Thyroid gland (tissue), 4 donors: Measurements from ENCODE around the gene INTS3. TPM values are rescaled to one million over a fixed set of nuclear protein-coding genes. Genes with fewer than 3 reads are reported as not detected.
"Not testable (repeated sequence)": the region's sequence is repeated elsewhere in the genome, so short reads cannot be mapped to it uniquely, and the experiment has no call there.

Source experiments
- DNase-seq, 2 donors: peaks; one replicate each; pipeline ENCODE4 v3.0.0-alpha.2; 2019
- H3K27ac ChIP-seq, 3 donors: fragments of 200-600 bp; sonication (generic); 1 replicate in 2 of 3; 2 replicates in 1 of 3; pipeline ENCODE4 v1.5.1; 2016 to 2019; ENCODE audit warnings: mild to moderate bottlenecking in 1 of 3, moderate library complexity in 1 of 3
- H3K27me3 ChIP-seq: fragments of 200-600 bp; sonication (generic); one replicate; pipeline ENCODE4 v1.5.1; 2019
- H3K36me3 ChIP-seq, 2 donors: fragments of 200-600 bp; sonication (generic); one replicate each; pipeline ENCODE4 v1.5.1; 2016 to 2019
- H3K4me1 ChIP-seq, 2 donors: fragments of 200-600 bp; sonication (generic); one replicate each; pipeline ENCODE4 v1.5.1; 2017 to 2019
- H3K4me3 ChIP-seq, 3 donors: fragments of 200-600 bp; sonication (generic); replicated peaks in 1 of 3; 1 replicate in 2 of 3; 2 replicates in 1 of 3; pipeline ENCODE4 v1.5.1; 2016; ENCODE audit warnings: mild to moderate bottlenecking in 1 of 3
- H3K9me3 ChIP-seq: fragments of 200-600 bp; sonication (generic); one replicate; pipeline ENCODE4 v1.5.1; 2017
- POLR2A ChIP-seq, 2 donors: fragments of 450-650 bp; IDR thresholded peaks; one replicate each; pipeline ENCODE4 v1.6.1; 2017; ENCODE audit warnings: antibody characterized with exemption in 2 of 2, mild to moderate bottlenecking in 2 of 2, moderate library complexity in 1 of 2
- WGBS, 2 donors: methylation state at CpG; one replicate each; pipeline ENCODE4 v1.1.5; 2017; 5-methylcytosine and 5-hydroxymethylcytosine counted together
- intact Hi-C: fragments of 100-400 bp; cut with DNase I; formaldehyde crosslinking; loops from one replicate; pipeline ENCODE4 v1.15.1; 2023
- total RNA-seq, 4 donors: library from RNA; depleted of rRNA; stranded (reverse); fragments of >200 nt; gene quantifications; one replicate each; pipeline ENCODE4 v1.2.3, GENCODE V29; 2016
- TF ChIP-seq, protein P1 (sequence below), 6 experiments: fragments of 200-600 bp in 3 of 6; fragments of 450-650 bp in 3 of 6; sonication (generic) in 3 of 6; IDR thresholded peaks; one replicate each; pipeline ENCODE4 v1.5.1; 2016 to 2019; ENCODE audit warnings: antibody characterized with exemption in 6 of 6, mild to moderate bottlenecking in 2 of 6, inconsistent platforms in 1 of 6, moderate library complexity in 1 of 6

The INTS3 gene
- total RNA-seq, 4 donors from 2014 or later, result 50.0 to 60.9 (median 56.3) TPM

GRCh38 chr1:153777648-153778047, 49.8 kb downstream of the INTS3 start:
- Histone ChIP-seq H3K9me3 (no peaks in the 10 kb centered on the region), H3K4me1 (peaks cover 13 to 49% of the 10 kb centered on the region in 2 donors), H3K27me3 (no peaks in the 10 kb centered on the region), H3K4me3 (no peak overlapping the region), H3K36me3 (peaks cover under 1 to 8% of the 10 kb centered on the region in 2 donors), H3K27ac (no peak overlapping the region)
- TF ChIP-seq POLR2A (IDR thresholded peaks at IDR 0.05), result no peak
- TF ChIP-seq, protein P1, sequence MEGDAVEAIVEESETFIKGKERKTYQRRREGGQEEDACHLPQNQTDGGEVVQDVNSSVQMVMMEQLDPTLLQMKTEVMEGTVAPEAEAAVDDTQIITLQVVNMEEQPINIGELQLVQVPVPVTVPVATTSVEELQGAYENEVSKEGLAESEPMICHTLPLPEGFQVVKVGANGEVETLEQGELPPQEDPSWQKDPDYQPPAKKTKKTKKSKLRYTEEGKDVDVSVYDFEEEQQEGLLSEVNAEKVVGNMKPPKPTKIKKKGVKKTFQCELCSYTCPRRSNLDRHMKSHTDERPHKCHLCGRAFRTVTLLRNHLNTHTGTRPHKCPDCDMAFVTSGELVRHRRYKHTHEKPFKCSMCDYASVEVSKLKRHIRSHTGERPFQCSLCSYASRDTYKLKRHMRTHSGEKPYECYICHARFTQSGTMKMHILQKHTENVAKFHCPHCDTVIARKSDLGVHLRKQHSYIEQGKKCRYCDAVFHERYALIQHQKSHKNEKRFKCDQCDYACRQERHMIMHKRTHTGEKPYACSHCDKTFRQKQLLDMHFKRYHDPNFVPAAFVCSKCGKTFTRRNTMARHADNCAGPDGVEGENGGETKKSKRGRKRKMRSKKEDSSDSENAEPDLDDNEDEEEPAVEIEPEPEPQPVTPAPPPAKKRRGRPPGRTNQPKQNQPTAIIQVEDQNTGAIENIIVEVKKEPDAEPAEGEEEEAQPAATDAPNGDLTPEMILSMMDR (IDR thresholded peaks at IDR 0.05), result no peak
- peak; percentile 89 to 91 for DNase-seq
- 21 to 37% methylated on average over 7 of the region's 7 CpGs for WGBS, 2 donors
- intact Hi-C loops, result no loop called here

GRCh38 chr1:153778051-153778823, 50.4 kb downstream of the INTS3 start:
- intact Hi-C loops, result no loop called here
- DNase-seq, result no peak
- peaks cover 0 to 3% of the 10 kb centered on the region in 2 donors for H3K36me3 ChIP-seq
- no peak overlapping the region for H3K27ac ChIP-seq
- peaks cover 17 to 50% of the 10 kb centered on the region in 2 donors for H3K4me1 ChIP-seq
- TF ChIP-seq, protein P1 (IDR thresholded peaks at IDR 0.05), result no peak
- no peak for TF ChIP-seq POLR2A (IDR thresholded peaks at IDR 0.05)
- no peak overlapping the region for H3K4me3 ChIP-seq
- no peaks in the 10 kb centered on the region for H3K27me3 ChIP-seq
- 85 to 90% methylated on average over 21 of the region's 22 CpGs for WGBS, 2 donors
- no peaks in the 10 kb centered on the region for H3K9me3 ChIP-seq

DNA sequence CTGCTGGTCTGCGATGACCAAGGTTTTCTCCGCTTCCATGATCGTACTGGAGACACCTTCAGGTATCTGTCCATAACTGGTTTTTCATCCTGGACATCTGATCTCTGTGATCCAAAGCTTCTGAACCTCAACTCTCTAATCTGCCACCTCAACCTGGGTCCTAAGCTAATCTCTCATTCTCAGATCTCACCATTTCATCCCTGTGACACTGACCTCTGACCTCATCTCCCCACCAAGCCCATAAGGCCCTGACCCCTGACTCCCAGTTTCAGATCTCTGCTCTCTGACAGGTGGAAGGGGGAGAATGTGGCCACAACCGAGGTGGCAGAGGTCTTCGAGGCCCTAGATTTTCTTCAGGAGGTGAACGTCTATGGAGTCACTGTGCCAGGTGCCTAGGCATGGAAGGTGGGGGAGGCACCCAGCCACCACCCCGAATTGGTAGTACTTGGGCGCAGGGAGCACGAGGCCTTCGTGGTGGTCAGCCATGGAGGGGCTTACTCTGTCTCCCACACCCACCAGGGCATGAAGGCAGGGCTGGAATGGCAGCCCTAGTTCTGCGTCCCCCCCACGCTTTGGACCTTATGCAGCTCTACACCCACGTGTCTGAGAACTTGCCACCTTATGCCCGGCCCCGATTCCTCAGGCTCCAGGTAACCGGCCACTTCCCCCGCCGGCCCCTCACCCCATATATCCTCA, 51.1 kb downstream of the INTS3 start:
- intact Hi-C loops, result no loop called here
- WGBS, 2 donors, result 92 to 93% methylated on average over 17 to 18 of the region's 18 CpGs
- H3K9me3 ChIP-seq, result no peaks in the 10 kb centered on the region
- H3K4me3 ChIP-seq, result no peak overlapping the region
- TF ChIP-seq, protein P1 (IDR thresholded peaks at IDR 0.05), result no peak
- TF ChIP-seq POLR2A (IDR thresholded peaks at IDR 0.05), result no peak
- H3K27me3 ChIP-seq, result no peaks in the 10 kb centered on the region
- peaks cover 17 to 45% of the 10 kb centered on the region in 2 donors for H3K4me1 ChIP-seq
- H3K36me3 ChIP-seq, result no peaks in the 10 kb centered on the region
- DNase-seq, result no peak
- H3K27ac ChIP-seq, result no peak overlapping the region

- Histone ChIP-seq H3K27me3 (no peaks in the 10 kb centered on the region), H3K4me1 (peaks cover 9 to 35% of the 10 kb centered on the region in 2 donors), H3K36me3 (no peaks in the 10 kb centered on the region), H3K27ac (no peak overlapping the region), H3K4me3 (no peak overlapping the region), H3K9me3 (no peaks in the 10 kb centered on the region)
- intact Hi-C loops, result no loop called here
- no peak for TF ChIP-seq POLR2A (IDR thresholded peaks at IDR 0.05)
- no peak for DNase-seq
- 73 to 85% methylated on average over 17 of the region's 17 CpGs for WGBS, 2 donors
These were observed 52.1 kb downstream of the INTS3 start for GRCh38 chr1:153779781-153780541.

DNA sequence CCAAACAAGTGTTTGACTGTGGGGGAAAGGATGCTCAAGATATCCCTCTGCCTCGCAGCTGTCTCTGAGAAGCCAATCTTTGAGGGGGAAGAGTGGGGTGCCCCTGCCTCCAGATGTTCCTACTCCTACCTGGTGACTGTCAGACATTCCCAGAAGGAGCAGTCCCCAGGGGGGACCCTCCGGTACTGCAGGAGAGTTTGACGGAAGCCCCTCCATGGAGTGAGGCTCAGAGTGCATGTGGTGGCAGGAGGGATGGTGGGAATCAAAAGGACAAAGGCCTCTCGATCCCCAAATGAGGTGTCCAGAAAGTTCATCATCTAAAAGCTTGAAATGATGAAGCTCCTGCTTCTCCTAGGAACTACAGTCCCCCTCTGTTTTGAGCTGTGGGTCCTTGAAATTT, 52.7 kb downstream of the INTS3 start:
- Histone ChIP-seq H3K9me3 (no peaks in the 10 kb centered on the region), H3K36me3 (no peaks in the 10 kb centered on the region), H3K4me3 (no peak overlapping the region), H3K27ac (no peak overlapping the region), H3K4me1 (peaks cover 9 to 35% of the 10 kb centered on the region in 2 donors), H3K27me3 (no peaks in the 10 kb centered on the region)
- WGBS, 2 donors, result 69 to 88% methylated on average over 3 to 4 of the region's 4 CpGs
- no peak for DNase-seq
- intact Hi-C loops, result no loop called here
- TF ChIP-seq, protein P1 (IDR thresholded peaks at IDR 0.05), result no peak
- TF ChIP-seq POLR2A (IDR thresholded peaks at IDR 0.05), result no peak

DNA sequence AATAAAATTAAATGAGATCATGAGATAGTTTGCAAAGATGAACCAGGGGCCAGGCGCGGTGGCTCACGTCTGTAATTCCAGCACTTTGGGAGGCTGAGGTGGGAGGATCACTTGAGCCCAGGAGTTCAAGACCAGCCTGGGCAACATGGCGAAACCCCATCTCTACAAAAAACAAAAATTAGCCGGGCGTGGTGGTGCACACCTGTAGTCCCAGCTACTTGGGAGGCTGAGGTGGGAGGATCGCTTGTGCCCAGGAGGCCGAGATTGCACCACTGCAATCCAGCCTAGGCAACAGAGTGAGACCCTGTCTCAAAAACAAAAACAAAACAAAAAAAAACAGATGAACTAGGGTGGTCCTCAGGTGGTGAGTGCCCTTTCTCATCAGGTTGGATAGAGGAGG, 54.8 kb downstream of the INTS3 start:
- H3K27me3 ChIP-seq, H3K36me3 ChIP-seq, DNase-seq, H3K9me3 ChIP-seq, intact Hi-C loops: not testable (repeated sequence)
- WGBS, 2 donors, result 90 to 92% methylated on average over 8 of the region's 8 CpGs
- H3K4me3 ChIP-seq, result peak overlapping the region in 1 of 3 donors; percentile 47
- peaks cover 4 to 19% of the 10 kb centered on the region in 2 donors for H3K4me1 ChIP-seq
- H3K27ac ChIP-seq, result peak overlapping the region; percentile 80 to 93 (median 90)
